Tibial nerve (tissue), 3 donors: ENCODE data around the gene ARHGAP26.

Source experiments
- CTCF ChIP-seq, 5 experiments: fragments of 200-600 bp in 3 of 5; fragments of 450-650 bp in 2 of 5; sonication (generic) in 3 of 5; IDR thresholded peaks; one replicate each; pipeline ENCODE4 v1.5.1; 2016 to 2019; ENCODE audit warnings: antibody characterized with exemption in 5 of 5, mild to moderate bottlenecking in 3 of 5, moderate library complexity in 2 of 5
- POLR2A ChIP-seq, 2 donors: fragments of 450-650 bp; IDR thresholded peaks; one replicate each; pipeline ENCODE4 v1.6.1; 2017; ENCODE audit warnings: antibody characterized with exemption in 2 of 2, mild to moderate bottlenecking in 2 of 2, moderate library complexity in 2 of 2

- TF ChIP-seq CTCF (IDR thresholded peaks at IDR 0.05) (no peak), POLR2A (IDR thresholded peaks at IDR 0.05) (no peak)
These were observed 276.9 kb downstream of the ARHGAP26 start for GRCh38 chr5:143047091-143047490.
